Subcutaneous abdominal adipose tissue (tissue), 5 donors: ENCODE measurements around the gene LTBP1.

ENCODE experiments used
- H3K27ac ChIP-seq: one replicate; pipeline ENCODE4 v1.7.0; 2013; ENCODE audit warnings: low read depth, mild to moderate bottlenecking, inconsistent platforms, low read length, moderate library complexity
- H3K27me3 ChIP-seq, 5 donors: one replicate each; pipeline ENCODE4 v1.7.0; 2013; ENCODE audit warnings: low read length in 5 of 5, inconsistent platforms in 1 of 5; ENCODE audit not compliant: control insufficient read depth in 5 of 5, insufficient read depth in 4 of 5
- H3K36me3 ChIP-seq, 5 donors: one replicate each; pipeline ENCODE4 v1.7.0; 2013; ENCODE audit warnings: low read length in 5 of 5; ENCODE audit not compliant: control insufficient read depth in 5 of 5, insufficient read depth in 5 of 5
- H3K4me1 ChIP-seq, 5 donors: one replicate each; pipeline ENCODE4 v1.7.0; 2013; ENCODE audit warnings: low read length in 5 of 5, mild to moderate bottlenecking in 3 of 5, moderate library complexity in 1 of 5; ENCODE audit not compliant: control insufficient read depth in 5 of 5, insufficient read depth in 5 of 5
- H3K4me3 ChIP-seq, 5 donors: one replicate each; pipeline ENCODE4 v1.7.0; 2013; ENCODE audit warnings: low read length in 5 of 5, low read depth in 1 of 5
- H3K9ac ChIP-seq, 5 donors: one replicate each; pipeline ENCODE4 v1.7.0; 2013; ENCODE audit warnings: low read length in 5 of 5, mild to moderate bottlenecking in 4 of 5, moderate library complexity in 3 of 5
- H3K9me3 ChIP-seq, 5 donors: one replicate each; pipeline ENCODE4 v1.7.0; 2013; ENCODE audit warnings: low read length in 5 of 5; ENCODE audit not compliant: control insufficient read depth in 5 of 5
- donor health status: healthy.
- donor health status: healthy.
- donor health status: healthy.
- donor health status: healthy.
- donor health status: healthy.

LTBP1 gene

GRCh38 chr2:33129263-33130053 is 182.7 kb downstream of the LTBP1 start:
- H3K27me3 ChIP-seq: no peaks in the 10 kb centered on the region
- H3K36me3 ChIP-seq: no peaks in the 10 kb centered on the region
- peaks cover 0 to 20% (median 14%) of the 10 kb centered on the region in 5 donors for H3K4me1 ChIP-seq
- H3K9ac ChIP-seq: no peak overlapping the region
- no peak overlapping the region for H3K27ac ChIP-seq
- H3K9me3 ChIP-seq: no peaks in the 10 kb centered on the region
- H3K4me3 ChIP-seq: no peak overlapping the region

DNA sequence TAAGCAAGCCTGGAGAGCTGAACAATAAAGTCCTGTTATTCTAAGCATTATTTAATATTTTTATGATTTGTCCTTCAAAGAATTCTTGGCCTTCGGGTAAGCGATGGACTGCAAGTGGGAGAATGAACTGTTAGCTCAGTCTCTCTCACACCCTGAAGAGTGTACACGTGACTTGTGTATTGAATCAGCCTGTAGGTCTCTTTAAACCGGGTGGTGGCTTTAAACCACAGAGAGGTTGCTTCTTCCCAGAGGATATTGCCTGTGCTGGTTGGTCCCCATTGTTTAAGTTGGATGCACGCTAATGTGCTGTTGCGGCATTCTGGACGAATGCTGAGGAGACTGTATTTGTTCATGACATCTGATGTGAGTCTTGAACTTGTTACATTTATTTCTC is 183.3 kb downstream of the LTBP1 start:
- H3K27me3 ChIP-seq: no peaks in the 10 kb centered on the region
- H3K27ac ChIP-seq: no peak overlapping the region
- H3K9ac ChIP-seq: no peak overlapping the region
- H3K4me1 ChIP-seq: peaks cover 0 to 26% (median 18%) of the 10 kb centered on the region in 5 donors
- no peaks in the 10 kb centered on the region for H3K9me3 ChIP-seq
- no peak overlapping the region for H3K4me3 ChIP-seq
- H3K36me3 ChIP-seq: no peaks in the 10 kb centered on the region

DNA sequence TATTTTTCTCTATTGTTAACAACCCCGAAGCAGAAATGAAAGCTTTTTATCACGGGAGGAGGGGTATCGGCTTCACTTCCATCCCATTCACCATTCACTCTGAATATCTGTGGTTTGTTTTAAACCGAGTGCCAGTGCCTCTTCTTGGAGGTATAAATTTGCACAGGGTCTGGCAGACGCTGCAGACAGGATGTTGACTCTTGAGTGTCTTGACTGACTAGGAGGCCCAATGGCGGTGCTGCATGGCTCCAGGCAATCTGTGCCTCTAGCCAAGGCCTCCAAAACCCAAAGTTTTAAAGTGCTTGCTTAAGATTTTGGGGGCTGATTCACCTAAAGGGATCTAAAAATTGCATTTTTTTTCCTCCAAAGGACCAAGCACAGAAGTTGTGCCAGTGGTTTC is 183.8 kb downstream of the LTBP1 start:
- H3K9me3 ChIP-seq: no peaks in the 10 kb centered on the region
- no peaks in the 10 kb centered on the region for H3K27me3 ChIP-seq
- no peak overlapping the region for H3K9ac ChIP-seq
- H3K27ac ChIP-seq: no peak overlapping the region
- H3K4me1 ChIP-seq: peaks cover 0 to 26% (median 18%) of the 10 kb centered on the region in 5 donors
- no peak overlapping the region for H3K4me3 ChIP-seq
- H3K36me3 ChIP-seq: no peaks in the 10 kb centered on the region

DNA sequence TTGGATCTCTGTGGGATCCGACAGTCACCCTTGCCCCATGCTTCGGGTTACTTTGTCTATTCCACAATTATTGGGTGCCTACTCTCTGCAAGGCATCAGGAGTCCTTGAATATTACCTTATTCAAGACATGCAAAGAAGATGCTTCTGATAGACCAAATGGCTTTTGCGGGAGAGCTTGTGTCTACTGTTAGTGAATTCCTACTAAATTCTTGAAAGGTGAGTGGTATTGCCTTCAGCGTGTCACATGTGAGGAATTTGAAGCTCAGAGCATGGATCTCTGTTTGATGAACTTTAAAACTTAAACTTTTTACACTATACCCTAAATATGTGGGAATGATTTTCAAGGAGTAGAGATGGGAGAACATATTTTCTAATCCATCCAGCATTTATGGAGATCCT is 184.4 kb downstream of the LTBP1 start:
- no peaks in the 10 kb centered on the region for H3K9me3 ChIP-seq
- no peaks in the 10 kb centered on the region for H3K36me3 ChIP-seq
- H3K4me3 ChIP-seq: no peak overlapping the region
- H3K9ac ChIP-seq: no peak overlapping the region
- peaks cover 0 to 26% (median 19%) of the 10 kb centered on the region in 5 donors for H3K4me1 ChIP-seq
- no peak overlapping the region for H3K27ac ChIP-seq
- H3K27me3 ChIP-seq: no peaks in the 10 kb centered on the region

GRCh38 chr2:33131749-33132148 is 185.0 kb downstream of the LTBP1 start:
- H3K9me3 ChIP-seq: no peaks in the 10 kb centered on the region
- no peaks in the 10 kb centered on the region for H3K27me3 ChIP-seq
- peaks cover 0 to 31% (median 19%) of the 10 kb centered on the region in 5 donors for H3K4me1 ChIP-seq
- H3K4me3 ChIP-seq: no peak overlapping the region
- H3K27ac ChIP-seq: no peak overlapping the region
- H3K36me3 ChIP-seq: no peaks in the 10 kb centered on the region
- H3K9ac ChIP-seq: no peak overlapping the region

DNA sequence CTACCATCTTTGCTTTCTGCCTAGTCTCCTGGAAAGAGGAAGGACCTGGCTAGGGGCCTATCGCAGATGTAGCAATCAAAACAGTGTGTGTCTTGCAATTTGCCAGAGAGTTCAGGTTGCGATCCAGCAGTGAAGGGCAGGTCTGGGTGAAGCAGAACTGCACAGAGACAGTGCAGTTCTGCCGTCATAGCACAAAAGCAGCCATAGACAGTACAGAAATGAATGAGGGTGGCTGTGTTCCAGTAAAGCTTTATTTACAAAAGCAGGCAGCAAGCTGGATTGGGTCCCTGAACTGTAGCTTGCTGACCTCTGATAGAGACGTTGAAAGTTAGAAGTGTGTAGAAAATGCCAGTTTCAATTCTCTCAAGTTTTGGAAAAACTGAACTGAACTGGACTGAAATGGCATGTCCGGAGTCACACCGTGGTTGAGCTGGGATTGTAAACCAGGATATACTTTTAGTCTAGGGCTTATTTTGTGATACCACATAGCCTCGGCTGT is 186.8 kb downstream of the LTBP1 start:
- Histone ChIP-seq H3K9me3 (no peaks in the 10 kb centered on the region), H3K4me3 (peak overlapping the region in 1 of 5 donors; percentile 42), H3K27ac (peak overlapping the region; percentile 55), H3K4me1 (peaks cover 0 to 27% (median 19%) of the 10 kb centered on the region in 5 donors), H3K36me3 (no peaks in the 10 kb centered on the region), H3K27me3 (no peaks in the 10 kb centered on the region), H3K9ac (no peak overlapping the region)

DNA sequence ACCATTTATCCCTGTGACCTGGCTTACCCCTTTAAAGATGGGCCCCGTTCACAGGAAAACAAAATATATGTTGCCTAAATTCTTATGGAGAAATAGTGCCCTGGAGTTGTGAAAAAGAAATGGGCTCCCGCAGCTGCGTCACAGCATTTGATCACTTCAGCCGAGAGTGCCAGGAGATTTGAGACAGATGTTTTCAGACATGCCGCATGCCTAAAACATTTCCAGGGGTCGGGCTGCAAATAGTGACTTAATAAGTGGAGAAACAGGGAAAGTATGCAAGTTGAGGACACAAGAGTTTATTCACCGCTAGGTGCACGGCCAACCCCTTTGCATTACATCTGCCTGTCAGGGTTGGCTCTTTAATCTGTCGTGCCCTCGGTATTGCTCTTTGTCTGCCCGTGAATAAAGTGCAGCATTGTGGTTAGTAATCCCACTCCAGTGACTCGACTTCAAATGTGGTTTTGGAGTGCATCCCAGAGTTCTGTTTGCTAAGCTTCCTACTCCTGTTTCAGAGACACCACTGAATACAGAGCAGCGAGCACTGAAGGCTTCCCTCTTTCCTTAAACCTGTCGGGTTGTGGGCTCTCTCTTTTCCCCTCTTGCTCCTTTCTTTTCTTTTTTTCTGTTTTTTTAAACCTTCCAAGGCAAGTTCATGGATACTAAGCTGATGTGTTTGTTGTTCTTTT is 187.5 kb downstream of the LTBP1 start:
- Histone ChIP-seq H3K27ac (peak overlapping the region; percentile 55), H3K36me3 (no peaks in the 10 kb centered on the region), H3K4me3 (peak overlapping the region; percentile 1 to 56 (median 36)), H3K4me1 (peaks cover 0 to 26% (median 19%) of the 10 kb centered on the region in 5 donors), H3K27me3 (no peaks in the 10 kb centered on the region), H3K9ac (no peak overlapping the region), H3K9me3 (no peaks in the 10 kb centered on the region)

GRCh38 chr2:33134791-33135560 is 188.2 kb downstream of the LTBP1 start:
- no peak overlapping the region for H3K9ac ChIP-seq
- H3K27me3 ChIP-seq: no peaks in the 10 kb centered on the region
- H3K27ac ChIP-seq: peak overlapping the region; percentile 55
- peak overlapping the region in 4 of 5 donors; percentile 1 to 56 (median 39) for H3K4me3 ChIP-seq
- peaks cover 0 to 26% (median 19%) of the 10 kb centered on the region in 5 donors for H3K4me1 ChIP-seq
- H3K9me3 ChIP-seq: no peaks in the 10 kb centered on the region
- H3K36me3 ChIP-seq: no peaks in the 10 kb centered on the region

DNA sequence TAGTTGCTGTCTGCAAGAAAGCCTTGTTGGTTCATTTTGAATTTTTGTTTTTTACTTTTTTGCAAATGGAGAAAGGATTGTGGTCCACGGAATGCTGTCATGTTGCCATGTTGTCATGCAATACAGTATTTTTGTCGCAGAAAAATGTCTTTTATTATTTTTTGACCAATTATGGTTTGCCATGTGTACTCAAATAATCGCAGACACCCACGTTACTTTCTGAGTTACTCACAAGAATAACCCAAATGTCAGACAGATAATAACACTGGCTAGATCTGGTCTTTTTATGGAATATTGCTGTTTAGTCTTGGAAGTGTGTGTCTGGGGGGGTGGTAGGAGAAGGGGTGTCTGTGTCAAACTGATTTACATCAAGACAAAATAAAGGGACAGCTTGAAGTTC is 188.9 kb downstream of the LTBP1 start:
- no peak overlapping the region for H3K9ac ChIP-seq

More for the DNA sequence above, 188.9 kb downstream of the LTBP1 start:
- Histone ChIP-seq H3K4me3 (no peak overlapping the region), H3K27me3 (no peaks in the 10 kb centered on the region), H3K27ac (no peak overlapping the region), H3K9me3 (no peaks in the 10 kb centered on the region), H3K36me3 (no peaks in the 10 kb centered on the region), H3K4me1 (peaks cover 0 to 26% (median 19%) of the 10 kb centered on the region in 5 donors)
